WTC11 (cell line): ENCODE measurements around the gene SAMM50. TPM values are rescaled to one million over a fixed set of nuclear protein-coding genes. Genes with fewer than 3 reads are reported as not detected.

Experiments
- ATAC-seq: fragments of 200-7000 bp; cut with Tn5 transposase; 2 replicates; pipeline ENCODE4 v1.10.0; 2021; ENCODE audit warnings: mild to moderate bottlenecking, moderate library complexity
- CTCF ChIA-PET: fragments of 300-600 bp; sonication (Branson Sonifier 250); formaldehyde crosslinking; loops from one replicate; lab custom pipeline; 2021; ENCODE audit warnings: antibody characterized with exemption; lab: Charles Lee
- POLR2A ChIA-PET: fragments of 350-600 bp; sonication (Branson Sonifier 250); formaldehyde crosslinking; loops from one replicate; lab custom pipeline; 2021; ENCODE audit warnings: antibody characterized with exemption; lab: Charles Lee
- DNase-seq: peaks from one replicate; pipeline ENCODE4 v3.0.0; 2021; ENCODE audit warnings: low spot score
- H3K27ac Mint-ChIP-seq: 2 replicates; pipeline ENCODE4 v1.8.0; 2021; ENCODE audit warnings: mixed read lengths
- H3K27me3 Mint-ChIP-seq: 2 replicates; pipeline ENCODE4 v1.8.0; 2021; ENCODE audit warnings: low read depth, mild to moderate bottlenecking, moderate library complexity, mixed read lengths
- H3K36me3 Mint-ChIP-seq: 2 replicates; pipeline ENCODE4 v1.8.0; 2021; ENCODE audit warnings: mixed read lengths
- H3K4me1 Mint-ChIP-seq: 2 replicates; pipeline ENCODE4 v1.8.0; 2022; ENCODE audit warnings: mixed read lengths
- H3K4me3 Mint-ChIP-seq: 2 replicates; pipeline ENCODE4 v1.8.0; 2021; ENCODE audit warnings: mild to moderate bottlenecking, moderate library complexity, mixed read lengths
- H3K9me3 Mint-ChIP-seq: 2 replicates; pipeline ENCODE4 v1.8.0; 2021; ENCODE audit warnings: mixed read lengths
- ATF1 ChIP-seq: sonication (generic); formaldehyde crosslinking; IDR thresholded peaks from 2 replicates; pipeline ENCODE4 v1.8.1; 2023; ENCODE audit warnings: mild to moderate bottlenecking, moderate library complexity, missing genetic modification reagents
- CTCF ChIP-seq: fragments of 200-600 bp; IDR thresholded peaks from 2 replicates; pipeline ENCODE4 v1.8.0; 2022; ENCODE audit warnings: antibody characterized with exemption
- ETV6 ChIP-seq: sonication (generic); formaldehyde crosslinking; IDR thresholded peaks from 2 replicates; pipeline ENCODE4 v1.8.1; 2022; ENCODE audit warnings: mild to moderate bottlenecking, missing genetic modification reagents
- FOXK1 ChIP-seq: sonication (generic); formaldehyde crosslinking; IDR thresholded peaks from 2 replicates; pipeline ENCODE4 v1.8.0; 2022; ENCODE audit warnings: mild to moderate bottlenecking, moderate library complexity, missing genetic modification reagents
- FOXP1 ChIP-seq: sonication (generic); formaldehyde crosslinking; IDR thresholded peaks from 2 replicates; pipeline ENCODE4 v1.8.0; 2022; ENCODE audit warnings: missing genetic modification reagents, mild to moderate bottlenecking, moderate library complexity, borderline replicate concordance
- GABPB1 ChIP-seq: sonication (generic); formaldehyde crosslinking; IDR thresholded peaks from 2 replicates; pipeline ENCODE4 v1.8.1; 2023; ENCODE audit warnings: mild to moderate bottlenecking, missing genetic modification reagents
- JUN ChIP-seq: sonication (generic); formaldehyde crosslinking; IDR thresholded peaks from 2 replicates; pipeline ENCODE4 v1.8.0; 2023; ENCODE audit warnings: mild to moderate bottlenecking, missing genetic modification reagents
- KAT7 ChIP-seq: sonication (generic); formaldehyde crosslinking; IDR thresholded peaks from 2 replicates; pipeline ENCODE4 v1.8.1; 2023; ENCODE audit warnings: missing genetic modification reagents, mild to moderate bottlenecking, borderline replicate concordance
- MLX ChIP-seq: sonication (generic); formaldehyde crosslinking; IDR thresholded peaks from 2 replicates; pipeline ENCODE4 v1.8.1; 2023; ENCODE audit warnings: mild to moderate bottlenecking, missing genetic modification reagents, moderate library complexity
- NR1H2 ChIP-seq: sonication (generic); formaldehyde crosslinking; IDR thresholded peaks from 2 replicates; pipeline ENCODE4 v1.9.0; 2021; ENCODE audit warnings: mild to moderate bottlenecking, moderate library complexity, missing genetic modification reagents
- OVOL2 ChIP-seq: fragments of 250-450 bp; sonication (Bioruptor Pico); IDR thresholded peaks from 2 replicates; pipeline ENCODE4 v1.9.0; 2021; ENCODE audit warnings: mild to moderate bottlenecking, borderline replicate concordance
- PREB ChIP-seq: sonication (generic); formaldehyde crosslinking; IDR thresholded peaks from 2 replicates; pipeline ENCODE4 v1.8.1; 2022; ENCODE audit warnings: mild to moderate bottlenecking, missing genetic modification reagents, moderate library complexity, borderline replicate concordance
- RELA ChIP-seq: sonication (generic); formaldehyde crosslinking; IDR thresholded peaks from 2 replicates; pipeline ENCODE4 v1.8.1; 2022; ENCODE audit warnings: missing genetic modification reagents, mild to moderate bottlenecking, borderline replicate concordance
- RORB ChIP-seq: fragments of 250-450 bp; sonication (Bioruptor Pico); IDR thresholded peaks from 2 replicates; pipeline ENCODE4 v1.9.0; 2021; ENCODE audit warnings: mild to moderate bottlenecking
- STAT6 ChIP-seq: sonication (generic); formaldehyde crosslinking; conservative IDR thresholded peaks from 2 replicates; pipeline ENCODE4 v1.8.1; 2023; ENCODE audit warnings: mild to moderate bottlenecking, low read depth, missing genetic modification reagents, moderate library complexity
- TEAD4 ChIP-seq: sonication (generic); formaldehyde crosslinking; IDR thresholded peaks from 2 replicates; pipeline ENCODE4 v1.8.0; 2022; ENCODE audit warnings: mild to moderate bottlenecking, missing genetic modification reagents
- ZBTB43 ChIP-seq: sonication (generic); formaldehyde crosslinking; IDR thresholded peaks from 2 replicates; pipeline ENCODE4 v1.8.1; 2023; ENCODE audit warnings: mild to moderate bottlenecking, missing genetic modification reagents
- ZMAT4 ChIP-seq: fragments of 250-450 bp; sonication (Bioruptor Pico); IDR thresholded peaks from 2 replicates; pipeline ENCODE4 v1.9.0; 2021; ENCODE audit warnings: mild to moderate bottlenecking
- ZNF232 ChIP-seq: sonication (generic); formaldehyde crosslinking; IDR thresholded peaks from 2 replicates; pipeline ENCODE4 v1.8.0; 2022; ENCODE audit warnings: mild to moderate bottlenecking, missing genetic modification reagents
- ZNF532 ChIP-seq: fragments of 250-450 bp; sonication (Bioruptor Pico); IDR thresholded peaks from 2 replicates; pipeline ENCODE4 v1.9.0; 2021; ENCODE audit warnings: mild to moderate bottlenecking, borderline replicate concordance
- total RNA-seq: library from RNA; stranded (reverse); gene quantifications from 3 replicates; pipeline ENCODE4 v1.2.3, GENCODE V29; 2021

Gene SAMM50
- total RNA-seq, 1 experiment from 2014 or later, result 72.1 TPM

GRCh38 chr22:43974028-43974545, 18.8 kb downstream of the SAMM50 start:
- Mint-ChIP-seq H3K36me3 (peaks cover 65% of the 10 kb centered on the region), H3K9me3 (no peaks in the 10 kb centered on the region), H3K4me1 (no peaks in the 10 kb centered on the region), H3K27ac (no peak overlapping the region), H3K4me3 (no peak overlapping the region), H3K27me3 (no peaks in the 10 kb centered on the region)
- ATAC-seq (no peak), DNase-seq (no peak)
- TF ChIP-seq JUN (CRISPR knock-in tag) (no peak), MLX (CRISPR knock-in tag) (no peak), RORB (no peak), PREB (no peak), ZMAT4 (CRISPR knock-in tag) (no peak), KAT7 (CRISPR knock-in tag) (no peak), OVOL2 (CRISPR knock-in tag) (no peak), FOXP1 (CRISPR knock-in tag) (no peak), ZBTB43 (CRISPR knock-in tag) (no peak), STAT6 (CRISPR knock-in tag) (no peak), NR1H2 (CRISPR knock-in tag) (no peak)
- ChIA-PET POLR2A (no interaction called here), CTCF (interaction anchor here (1.5 kb wide), 1 partner anchor 28 kb away, joined by 4 read pairs; no protein-coding TSS in a partner anchor)

- ChIA-PET CTCF (interaction anchor here (0.7 kb wide), 1 partner anchor 111 kb away, joined by 3 read pairs; no protein-coding TSS in a partner anchor), POLR2A (no interaction called here)
- H3K4me3 Mint-ChIP-seq, result no peak overlapping the region
- no peaks in the 10 kb centered on the region for H3K27me3 Mint-ChIP-seq
- H3K36me3 Mint-ChIP-seq, result peaks cover 65% of the 10 kb centered on the region
- DNase-seq (no peak), ATAC-seq (no peak)
- no peaks in the 10 kb centered on the region for H3K4me1 Mint-ChIP-seq
- no peak overlapping the region for H3K27ac Mint-ChIP-seq
- no peaks in the 10 kb centered on the region for H3K9me3 Mint-ChIP-seq
- no peak for TF ChIP-seq STAT6 (CRISPR knock-in tag)
- no peak for TF ChIP-seq RELA (CRISPR knock-in tag)
- no peak for TF ChIP-seq ATF1 (CRISPR knock-in tag)
- TF ChIP-seq ZNF232 (CRISPR knock-in tag), result no peak
- TF ChIP-seq ZNF532, result no peak
- TF ChIP-seq GABPB1 (CRISPR knock-in tag), result no peak
- no peak for TF ChIP-seq FOXK1 (CRISPR knock-in tag)
- TF ChIP-seq TEAD4 (CRISPR knock-in tag), result no peak
- no peak for TF ChIP-seq ETV6 (CRISPR knock-in tag)
- no peak for TF ChIP-seq CTCF
Measured at GRCh38 chr22:43975041-43975440, 19.8 kb downstream of the SAMM50 start.
